Effector memory CD8-positive, alpha-beta T cell (primary cell): Measurements from ENCODE around the gene KCNJ5.
"Not testable (repeated sequence)": the region's sequence is repeated elsewhere in the genome, so short reads cannot be mapped to it uniquely, and the experiment has no call there.

Source experiments
- ATAC-seq: fragments of 150-1000 bp; cut with Tn5 transposase; replicated peaks from 2 replicates; pipeline ENCODE4 v1.10.0; 2021; ENCODE audit warnings: mild to moderate bottlenecking, moderate library complexity
- DNase-seq, 3 experiments: peaks; one replicate each; pipeline ENCODE4 v3.0.0; 2021
- H3K27ac Mint-ChIP-seq, 2 donors: one replicate each; pipeline ENCODE4 v1.8.0; 2022; ENCODE audit warnings: mild to moderate bottlenecking in 2 of 2, mixed read lengths in 2 of 2, moderate library complexity in 2 of 2
- H3K27me3 Mint-ChIP-seq, 2 donors: one replicate each; pipeline ENCODE4 v1.8.0; 2022; ENCODE audit warnings: mixed read lengths in 2 of 2
- H3K36me3 Mint-ChIP-seq: one replicate; pipeline ENCODE4 v1.8.0; 2022; ENCODE audit warnings: mild to moderate bottlenecking, moderate library complexity, mixed read lengths; ENCODE audit not compliant: insufficient read depth
- H3K4me1 Mint-ChIP-seq, 2 donors: one replicate each; pipeline ENCODE4 v1.8.0; 2022; ENCODE audit warnings: low read depth in 2 of 2, mixed read lengths in 2 of 2
- H3K4me3 Mint-ChIP-seq, 2 donors: one replicate each; pipeline ENCODE4 v1.8.0; 2022; ENCODE audit warnings: mild to moderate bottlenecking in 2 of 2, mixed read lengths in 2 of 2, moderate library complexity in 2 of 2
- H3K9me3 Mint-ChIP-seq, 2 donors: one replicate each; pipeline ENCODE4 v1.8.0; 2022; ENCODE audit warnings: mixed read lengths in 2 of 2

KCNJ5 gene

DNA sequence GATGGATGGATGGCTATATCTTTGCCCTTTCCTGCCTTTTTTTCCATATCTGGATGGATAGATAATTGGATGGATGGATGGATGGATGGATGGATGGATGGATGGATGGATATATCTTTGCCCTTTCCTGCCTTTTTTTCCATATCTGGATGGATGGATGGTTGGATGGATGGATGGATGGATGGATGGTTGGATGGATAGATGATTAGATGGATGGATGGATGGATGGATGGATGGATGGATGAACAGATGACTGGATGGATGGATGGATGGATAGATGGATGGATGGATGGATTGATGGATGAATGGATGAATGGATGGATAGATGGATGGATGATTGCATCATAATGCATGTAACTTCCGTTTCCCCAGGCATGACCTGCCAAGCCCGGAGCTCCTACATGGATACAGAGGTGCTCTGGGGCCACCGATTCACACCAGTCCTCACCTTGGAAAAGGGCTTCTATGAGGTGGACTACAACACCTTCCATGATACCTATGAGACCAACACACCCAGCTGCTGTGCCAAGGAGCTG lies 24.9 kb downstream of the KCNJ5 start:
- ATAC-seq = no peak
- Mint-ChIP-seq H3K4me1 (peaks cover 0 to 7% of the 10 kb centered on the region in 2 donors), H3K27ac (no peak overlapping the region), H3K9me3 (peaks cover 0 to 5% of the 10 kb centered on the region in 2 donors), H3K4me3 (no peak overlapping the region), H3K36me3 (peaks cover 4% of the 10 kb centered on the region), H3K27me3 (peaks cover 46 to 94% of the 10 kb centered on the region in 2 donors)
- no peak for DNase-seq

DNA sequence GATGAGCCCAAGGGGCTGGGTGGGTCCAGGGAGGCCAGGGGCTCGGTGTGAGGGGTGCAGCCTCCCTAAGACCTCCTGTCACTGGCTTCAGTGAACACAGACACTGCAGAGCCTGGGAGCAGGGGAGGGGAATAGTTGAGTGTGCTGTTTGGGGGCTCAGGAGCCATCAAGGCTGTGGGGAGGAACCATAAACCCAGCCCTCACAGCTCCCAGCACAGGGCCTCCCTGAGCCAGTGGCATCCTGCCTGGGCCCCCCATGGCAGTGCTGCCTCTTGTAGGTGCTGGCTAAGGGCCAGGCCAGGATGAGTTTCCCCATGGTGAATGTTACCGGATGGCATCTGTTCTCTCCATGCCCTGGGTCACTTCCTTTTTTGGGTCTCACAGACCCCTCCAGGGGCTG lies 25.5 kb downstream of the KCNJ5 start:
- no peak for ATAC-seq
- Mint-ChIP-seq H3K36me3 (peaks cover 4% of the 10 kb centered on the region), H3K4me3 (no peak overlapping the region), H3K27me3 (peaks cover 47 to 94% of the 10 kb centered on the region in 2 donors), H3K4me1 (peaks cover 0 to 7% of the 10 kb centered on the region in 2 donors), H3K27ac (no peak overlapping the region), H3K9me3 (peaks cover 0 to 5% of the 10 kb centered on the region in 2 donors)
- DNase-seq = no peak

DNA sequence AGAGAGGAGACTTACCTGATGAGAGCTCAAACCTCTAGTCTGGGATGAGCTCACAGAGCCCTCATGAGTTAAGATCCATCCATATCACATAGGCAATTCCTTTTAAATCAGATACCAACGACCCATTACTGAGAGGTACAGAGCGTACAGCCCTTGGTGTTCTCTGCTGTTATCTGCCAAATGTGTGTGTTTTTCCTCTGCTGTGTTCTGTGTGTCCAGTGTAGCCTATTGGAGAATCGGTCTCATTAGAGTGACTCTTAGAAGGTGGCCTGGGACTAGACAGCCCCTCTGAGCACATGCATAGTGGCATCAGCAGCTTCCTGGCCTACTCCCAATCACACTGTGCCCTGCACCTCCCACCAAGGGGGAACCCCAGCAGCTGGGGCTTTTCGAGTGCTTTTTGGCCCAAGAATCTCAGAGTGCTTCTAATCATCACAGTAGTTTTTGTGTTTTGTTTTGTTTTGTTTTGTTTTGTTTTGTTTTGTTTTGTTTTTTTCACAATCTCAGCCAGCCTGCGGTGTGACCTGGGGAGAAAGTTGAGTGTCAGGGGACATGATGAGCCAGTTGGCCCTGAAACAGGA lies 26.1 kb downstream of the KCNJ5 start:
- H3K27ac Mint-ChIP-seq = peak overlapping the region in 1 of 2 donors; percentile 59
- peak overlapping the region in 1 of 2 donors; percentile 59 for H3K4me3 Mint-ChIP-seq
- H3K9me3 Mint-ChIP-seq = peaks cover 0 to 5% of the 10 kb centered on the region in 2 donors
- DNase-seq = no peak
- H3K36me3 Mint-ChIP-seq = peaks cover 4% of the 10 kb centered on the region
- peak; percentile 48 for ATAC-seq
- peaks cover 47 to 93% of the 10 kb centered on the region in 2 donors for H3K27me3 Mint-ChIP-seq
- peaks cover 0 to 7% of the 10 kb centered on the region in 2 donors for H3K4me1 Mint-ChIP-seq

DNA sequence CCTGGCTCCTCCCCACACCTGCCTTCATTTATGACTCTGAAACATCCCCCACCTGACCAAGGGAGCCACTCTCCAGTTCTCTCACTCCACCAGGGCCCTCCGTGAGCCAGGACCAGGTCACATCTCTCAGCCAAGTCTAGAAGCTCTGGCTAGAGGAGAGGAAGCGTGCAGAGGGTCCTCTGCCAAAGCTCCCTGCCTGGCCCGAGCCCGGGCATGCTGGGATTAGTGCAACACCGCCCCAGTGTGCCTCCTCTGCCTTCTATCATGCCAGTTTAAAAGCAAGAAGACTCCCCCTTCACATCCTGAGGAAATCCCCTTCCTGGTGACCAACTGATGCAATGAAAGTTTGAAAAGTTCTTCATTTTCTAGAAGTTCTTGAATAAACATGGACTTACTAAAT lies 28.1 kb downstream of the KCNJ5 start:
- no peak for DNase-seq
- Mint-ChIP-seq H3K9me3 (peaks cover 0 to 5% of the 10 kb centered on the region in 2 donors), H3K36me3 (peaks cover 4% of the 10 kb centered on the region), H3K4me3 (no peak overlapping the region), H3K4me1 (peaks cover 0 to 7% of the 10 kb centered on the region in 2 donors), H3K27ac (no peak overlapping the region), H3K27me3 (peaks cover 44 to 85% of the 10 kb centered on the region in 2 donors)
- ATAC-seq = no peak

DNA sequence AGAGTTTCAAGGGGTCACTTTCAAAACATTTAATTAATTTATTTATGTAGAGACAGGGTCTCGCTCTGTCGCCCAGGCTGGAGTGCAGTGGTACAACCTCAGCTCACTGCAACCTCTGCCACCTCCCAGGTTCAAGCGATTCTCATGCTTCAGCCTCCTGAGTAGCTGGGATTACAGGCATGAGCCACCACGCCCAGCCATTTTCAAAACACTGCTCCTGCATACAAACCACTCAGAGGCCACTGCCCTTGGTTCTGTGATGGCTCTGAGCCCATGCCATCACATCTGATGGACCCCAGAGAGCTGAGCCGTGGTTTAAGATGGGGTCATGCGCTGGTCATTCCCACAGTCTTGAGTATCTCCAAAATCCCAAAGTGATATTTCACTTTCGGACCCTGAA lies 28.5 kb downstream of the KCNJ5 start:
- not testable (repeated sequence) for ATAC-seq, H3K27ac Mint-ChIP-seq, H3K9me3 Mint-ChIP-seq, DNase-seq, H3K36me3 Mint-ChIP-seq, H3K4me3 Mint-ChIP-seq, H3K4me1 Mint-ChIP-seq
- H3K27me3 Mint-ChIP-seq = peaks cover 47 to 85% of the 10 kb centered on the region in 2 donors

DNA sequence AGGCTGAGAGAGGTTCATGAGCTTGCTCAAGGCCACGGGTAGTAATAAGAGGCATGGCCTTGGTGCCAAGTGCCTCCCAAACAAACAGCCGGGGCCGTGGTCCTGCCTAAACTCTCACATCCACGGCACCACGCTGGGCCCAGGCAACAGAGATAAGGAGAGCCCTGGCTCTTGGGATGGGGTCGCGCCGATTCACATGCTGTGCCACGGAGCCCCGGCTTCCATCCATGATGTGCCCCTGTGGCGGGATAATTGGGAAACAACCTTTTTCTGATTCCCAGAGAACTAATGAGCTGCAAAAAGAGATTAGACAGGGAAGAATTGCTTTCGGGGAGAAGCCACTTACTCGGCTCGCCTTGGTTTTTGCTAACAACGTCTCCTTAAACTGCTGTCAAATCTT lies 29.5 kb downstream of the KCNJ5 start:
- Mint-ChIP-seq H3K27ac (no peak overlapping the region), H3K4me1 (peaks cover 0 to 7% of the 10 kb centered on the region in 2 donors), H3K36me3 (peaks cover 4% of the 10 kb centered on the region), H3K9me3 (peaks cover 0 to 5% of the 10 kb centered on the region in 2 donors), H3K27me3 (peaks cover 40 to 84% of the 10 kb centered on the region in 2 donors), H3K4me3 (no peak overlapping the region)
- no peak for ATAC-seq
- DNase-seq = no peak

DNA sequence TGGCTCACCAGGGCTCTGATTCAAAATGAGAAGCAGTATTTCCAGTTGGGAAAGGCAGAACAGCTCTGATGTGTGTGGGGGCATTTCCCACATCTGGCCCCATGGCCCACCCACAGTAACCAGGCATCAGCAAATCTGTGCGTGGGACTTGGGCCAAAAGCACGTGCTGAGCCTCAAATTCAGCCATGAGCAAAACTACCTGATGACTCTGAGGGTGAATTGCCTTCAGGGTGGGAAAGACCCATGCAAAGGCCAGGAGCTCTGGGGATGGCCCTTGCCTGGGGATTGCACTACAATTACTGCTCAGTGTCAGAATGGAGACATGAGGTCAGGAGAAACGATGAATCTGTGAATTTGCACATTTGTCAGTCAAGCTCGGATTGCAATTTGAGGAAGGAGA lies 30.6 kb downstream of the KCNJ5 start:
- peaks cover 4% of the 10 kb centered on the region for H3K36me3 Mint-ChIP-seq
- peaks cover 0 to 7% of the 10 kb centered on the region in 2 donors for H3K4me1 Mint-ChIP-seq
- no peaks in the 10 kb centered on the region for H3K9me3 Mint-ChIP-seq
- no peak for DNase-seq
- ATAC-seq = no peak
- H3K27me3 Mint-ChIP-seq = peaks cover 32 to 78% of the 10 kb centered on the region in 2 donors
- H3K4me3 Mint-ChIP-seq = no peak overlapping the region
- no peak overlapping the region for H3K27ac Mint-ChIP-seq

DNA sequence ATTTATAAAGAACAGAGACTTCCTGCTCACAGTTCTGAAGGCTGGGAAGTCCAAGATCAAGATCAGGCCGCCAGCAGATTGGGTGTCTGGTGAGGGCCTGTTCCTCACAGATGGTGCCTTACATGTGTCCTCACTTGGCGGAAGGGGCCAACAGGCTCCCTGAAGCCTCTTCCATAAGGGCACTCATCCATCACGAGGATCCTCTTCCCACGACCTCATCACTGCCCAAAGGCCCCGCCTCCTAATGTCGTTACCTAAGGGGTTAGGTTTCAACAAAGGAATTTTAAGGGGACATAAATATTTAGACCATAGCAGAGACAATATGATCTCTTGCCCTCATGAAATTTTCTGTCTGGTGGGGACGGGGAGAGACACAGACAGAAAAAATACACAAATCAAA lies 32.9 kb downstream of the KCNJ5 start:
- peaks cover 24 to 70% of the 10 kb centered on the region in 2 donors for H3K27me3 Mint-ChIP-seq
- peaks cover 8 to 10% of the 10 kb centered on the region in 2 donors for H3K4me1 Mint-ChIP-seq
- ATAC-seq (no peak), DNase-seq (no peak)
- H3K4me3 Mint-ChIP-seq = no peak overlapping the region
- peak overlapping the region in 1 of 2 donors; percentile 60 for H3K27ac Mint-ChIP-seq
- H3K9me3 Mint-ChIP-seq = no peaks in the 10 kb centered on the region
- peaks cover 2% of the 10 kb centered on the region for H3K36me3 Mint-ChIP-seq

DNA sequence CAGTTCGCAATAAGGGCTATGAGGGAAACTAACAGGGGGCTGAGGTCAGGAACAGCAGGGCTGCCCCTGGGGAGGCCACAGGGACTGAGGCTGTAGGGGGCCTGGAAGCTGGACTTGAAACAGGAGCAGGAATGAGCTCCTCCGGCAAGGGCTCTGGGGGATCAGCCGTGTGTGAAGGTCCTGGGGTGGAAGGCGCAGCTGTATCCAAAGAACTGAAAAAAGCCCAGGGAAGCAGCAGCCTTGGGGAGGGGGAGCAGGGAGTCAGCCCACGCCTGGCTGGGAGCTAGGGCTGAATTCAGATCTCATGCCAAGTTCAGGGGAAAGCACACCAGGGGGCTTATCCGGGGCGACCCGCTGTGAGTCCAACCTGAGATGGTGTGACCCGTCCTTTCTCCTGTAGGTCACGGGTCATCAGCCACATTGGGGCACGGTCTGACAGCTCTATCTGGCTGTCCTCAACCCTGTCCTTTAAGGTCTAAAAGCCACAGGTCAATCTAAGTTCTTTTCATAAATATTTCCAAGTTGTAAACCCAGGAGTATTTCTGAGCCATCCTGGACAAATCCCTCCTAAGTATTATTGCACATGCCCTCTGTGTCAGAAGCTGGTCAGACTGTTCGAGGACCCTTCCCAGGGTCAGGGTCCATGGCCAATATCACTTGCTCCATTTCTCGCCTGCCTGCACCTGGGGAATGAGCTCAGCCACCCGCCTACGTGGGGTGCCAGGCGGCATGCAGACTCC lies 33.5 kb downstream of the KCNJ5 start:
- no peak for ATAC-seq
- Mint-ChIP-seq H3K9me3 (no peaks in the 10 kb centered on the region), H3K27me3 (peaks cover 24 to 70% of the 10 kb centered on the region in 2 donors), H3K27ac (peak overlapping the region in 1 of 2 donors; percentile 60), H3K4me1 (peaks cover 9 to 10% of the 10 kb centered on the region in 2 donors), H3K4me3 (no peak overlapping the region), H3K36me3 (peaks cover 2% of the 10 kb centered on the region)
- no peak for DNase-seq

DNA sequence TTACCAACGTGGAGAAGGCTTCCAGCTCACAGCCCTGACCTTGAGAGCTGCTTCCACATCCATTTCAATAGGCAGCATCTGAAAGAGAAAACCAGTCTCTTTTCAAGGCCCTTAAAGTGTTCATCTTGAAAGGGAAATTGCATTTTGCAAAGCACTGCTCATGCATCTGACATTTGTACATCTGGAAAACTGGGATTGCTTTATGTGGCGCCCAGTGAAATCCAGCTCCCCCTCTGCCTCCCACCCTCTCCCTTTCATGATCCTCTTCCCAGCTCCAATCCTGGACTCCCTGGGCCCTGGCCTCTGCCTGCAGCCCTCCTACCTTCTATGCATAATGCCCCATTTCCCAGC lies 34.1 kb downstream of the KCNJ5 start:
- no peak overlapping the region for H3K27ac Mint-ChIP-seq
- no peaks in the 10 kb centered on the region for H3K9me3 Mint-ChIP-seq
- peaks cover 21 to 72% of the 10 kb centered on the region in 2 donors for H3K27me3 Mint-ChIP-seq
- no peak overlapping the region for H3K4me3 Mint-ChIP-seq
- DNase-seq (no peak), ATAC-seq (no peak)
- H3K36me3 Mint-ChIP-seq = peaks cover 3% of the 10 kb centered on the region
- peaks cover 9 to 10% of the 10 kb centered on the region in 2 donors for H3K4me1 Mint-ChIP-seq

DNA sequence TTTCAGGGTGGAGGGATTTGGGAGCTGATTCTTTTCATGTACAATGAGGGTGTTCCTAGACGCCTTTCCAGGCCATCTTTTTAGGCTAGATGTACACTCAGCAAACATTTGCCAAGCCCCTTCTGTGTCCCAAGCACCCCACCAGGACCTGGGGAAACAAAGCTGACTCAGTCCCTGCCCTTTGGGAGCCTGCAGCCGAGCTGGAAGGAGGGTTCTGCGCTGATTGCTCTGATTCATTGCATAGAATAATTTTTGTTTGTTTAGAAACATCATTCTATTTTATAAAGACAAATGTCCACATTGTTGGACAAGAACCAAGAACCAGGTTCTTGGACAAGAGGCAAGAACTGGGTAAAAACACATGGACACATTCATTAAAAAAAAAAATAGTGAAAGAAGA lies 34.8 kb downstream of the KCNJ5 start:
- DNase-seq = no peak
- no peak for ATAC-seq
- Mint-ChIP-seq H3K27ac (no peak overlapping the region), H3K4me1 (peaks cover 9 to 10% of the 10 kb centered on the region in 2 donors), H3K4me3 (no peak overlapping the region), H3K9me3 (no peaks in the 10 kb centered on the region), H3K36me3 (peaks cover 3% of the 10 kb centered on the region), H3K27me3 (peaks cover 14 to 64% of the 10 kb centered on the region in 2 donors)

DNA sequence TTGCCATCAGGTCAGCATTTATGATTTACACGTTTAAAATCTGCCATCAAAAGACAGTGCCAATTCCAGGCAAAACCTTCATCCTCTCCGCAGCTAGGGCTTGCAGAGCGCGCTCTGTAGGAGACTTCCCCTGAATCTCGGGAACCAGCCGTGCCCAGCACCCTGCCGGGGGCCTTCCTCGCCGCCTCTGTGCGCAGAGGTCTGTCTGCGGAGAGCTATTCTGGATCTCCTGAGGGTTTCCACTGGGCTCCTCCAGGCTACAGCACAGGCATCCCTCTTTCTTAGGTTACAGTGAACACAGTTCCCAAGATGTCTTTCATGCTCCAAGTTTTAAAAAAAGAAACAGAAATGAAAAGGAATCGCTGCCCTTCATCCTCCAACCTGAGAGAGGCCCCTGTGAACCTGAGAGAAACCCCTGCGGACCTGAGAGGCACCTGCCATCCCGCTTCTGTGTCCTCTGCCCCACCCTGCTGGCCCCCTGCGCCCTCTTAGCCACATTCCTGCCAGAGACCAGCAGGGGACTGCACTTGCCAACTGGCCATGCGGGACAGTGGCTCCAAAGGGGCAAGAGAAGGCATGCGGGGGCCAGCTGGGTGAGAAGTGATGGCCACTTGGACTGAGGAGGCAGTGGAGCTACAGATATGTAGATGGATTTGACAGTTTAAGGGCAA lies 35.4 kb downstream of the KCNJ5 start:
- Mint-ChIP-seq H3K27me3 (peaks cover 12 to 58% of the 10 kb centered on the region in 2 donors), H3K9me3 (no peaks in the 10 kb centered on the region), H3K27ac (no peak overlapping the region), H3K4me1 (peaks cover 9 to 10% of the 10 kb centered on the region in 2 donors), H3K4me3 (peak overlapping the region; percentile 24 to 27), H3K36me3 (peaks cover 3% of the 10 kb centered on the region)
- ATAC-seq (no peak), DNase-seq (no peak)

DNA sequence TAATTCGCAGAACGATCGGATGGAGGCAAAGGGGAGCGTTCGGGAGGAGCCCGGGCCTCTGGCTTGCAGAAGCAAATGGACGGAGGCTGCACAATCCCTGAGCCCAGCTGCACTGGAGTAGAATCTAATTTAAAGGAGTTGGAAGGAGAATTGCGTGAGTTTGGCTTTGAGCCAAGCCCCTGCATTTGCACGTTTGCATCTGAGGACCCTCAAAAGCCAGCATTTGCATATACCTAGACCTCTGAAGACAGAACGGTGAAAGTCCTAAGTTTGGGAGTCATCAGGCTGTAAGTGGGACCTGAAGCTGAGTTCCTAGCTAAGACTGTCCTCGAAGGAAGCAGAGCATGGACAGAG lies 35.9 kb downstream of the KCNJ5 start:
- Mint-ChIP-seq H3K4me1 (peaks cover 9 to 10% of the 10 kb centered on the region in 2 donors), H3K27me3 (peaks cover 12 to 57% of the 10 kb centered on the region in 2 donors), H3K9me3 (no peaks in the 10 kb centered on the region), H3K36me3 (peaks cover 3% of the 10 kb centered on the region), H3K4me3 (peak overlapping the region; percentile 24 to 27), H3K27ac (no peak overlapping the region)
- DNase-seq (no peak), ATAC-seq (no peak)
